EL (cell line): ENCODE results near the gene FBXW10B.
"Not testable (repeated sequence)": the region's sequence is repeated elsewhere in the genome, so short reads cannot be mapped to it uniquely, and the experiment has no call there.

Experiments used
- DNase-seq: peaks from one replicate; pipeline ENCODE4 v3.0.0-alpha.2; 2016

The FBXW10B gene

DNA sequence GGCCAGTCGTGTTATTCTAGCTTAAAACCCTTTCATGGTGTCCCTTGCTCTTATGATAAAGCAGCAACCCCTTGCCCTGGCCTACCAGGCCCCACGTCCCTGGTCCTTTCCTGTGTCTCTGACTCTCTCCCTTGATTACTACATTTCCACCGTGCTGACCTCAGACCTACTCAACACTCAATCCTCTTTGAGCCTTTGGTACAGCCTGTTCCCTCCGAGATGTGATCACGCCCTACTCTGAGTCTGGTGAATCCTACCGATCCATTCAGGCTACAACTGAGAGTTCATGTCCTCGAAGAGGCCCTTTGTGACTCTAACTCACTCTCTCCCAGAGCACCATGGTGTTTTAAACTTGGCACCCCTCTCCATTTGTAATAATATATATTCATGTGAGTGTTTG, 10.5 kb upstream of the FBXW10B start:
- not testable (repeated sequence) for DNase-seq

DNA sequence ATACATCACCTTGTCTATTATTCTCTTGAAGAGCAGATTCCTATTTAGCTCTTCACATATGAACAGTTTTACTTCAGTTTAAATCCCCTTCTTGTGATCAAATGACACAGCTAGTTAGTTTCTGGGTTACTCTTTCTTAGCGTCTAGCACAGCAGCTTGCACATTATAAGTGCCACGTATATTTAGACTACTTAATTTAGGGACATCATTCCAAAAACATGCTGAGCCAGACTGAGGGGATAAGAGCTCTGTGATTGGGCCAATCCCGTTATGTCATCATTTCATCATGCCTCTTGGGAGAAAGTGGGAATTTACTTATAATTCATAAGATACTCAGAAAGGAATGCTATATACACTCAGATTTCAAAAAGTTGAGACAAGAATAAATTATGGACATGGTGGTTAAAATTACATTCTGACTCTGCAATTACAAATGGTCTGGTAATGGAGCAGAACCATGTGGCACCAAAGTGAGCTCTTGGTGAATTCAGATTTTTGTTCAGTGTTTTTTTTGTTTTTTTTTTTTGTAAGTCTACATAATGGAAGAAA, 4.2 kb upstream of the FBXW10B start:
- DNase-seq: not testable (repeated sequence)

DNA sequence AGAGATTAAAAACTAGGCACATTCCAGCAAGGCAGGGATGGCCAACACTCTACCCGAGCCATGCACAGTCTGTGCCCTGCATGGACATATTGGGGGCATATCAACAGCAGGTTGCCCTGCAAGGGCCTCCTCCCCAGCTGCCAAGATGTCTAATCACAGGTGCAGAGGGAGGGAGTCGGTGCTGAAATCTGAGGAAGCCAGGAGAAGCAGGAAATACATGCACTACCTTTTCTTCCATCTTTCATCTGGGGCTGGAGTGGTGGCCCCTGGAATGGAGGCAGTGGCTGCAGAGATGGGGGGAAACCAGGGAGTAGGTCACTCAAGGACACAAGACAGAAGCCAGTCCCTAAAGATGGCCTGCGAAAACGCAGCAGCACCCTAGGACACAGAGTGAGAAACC, 3.8 kb upstream of the FBXW10B start:
- DNase-seq: not testable (repeated sequence)

DNA sequence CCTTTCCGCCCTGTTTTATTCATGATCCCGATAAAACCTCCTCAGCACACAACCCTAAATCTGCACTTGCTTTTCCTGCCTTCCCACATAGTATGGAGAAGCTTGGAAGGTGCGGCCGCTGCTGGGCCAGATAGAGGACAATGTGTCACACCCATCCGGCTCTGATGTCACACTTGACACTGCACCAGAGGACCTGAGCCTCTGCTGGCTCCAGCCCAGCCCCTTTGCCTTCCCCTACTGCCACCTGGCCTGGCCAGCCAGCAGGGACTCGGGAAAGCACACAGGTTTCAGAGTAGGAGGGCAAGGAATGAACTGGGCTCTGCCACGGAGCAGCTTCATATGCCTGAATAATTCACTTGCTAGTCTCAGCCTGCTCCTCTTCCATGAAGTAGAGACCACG, 2.6 kb upstream of the FBXW10B start:
- not testable (repeated sequence) for DNase-seq

DNA sequence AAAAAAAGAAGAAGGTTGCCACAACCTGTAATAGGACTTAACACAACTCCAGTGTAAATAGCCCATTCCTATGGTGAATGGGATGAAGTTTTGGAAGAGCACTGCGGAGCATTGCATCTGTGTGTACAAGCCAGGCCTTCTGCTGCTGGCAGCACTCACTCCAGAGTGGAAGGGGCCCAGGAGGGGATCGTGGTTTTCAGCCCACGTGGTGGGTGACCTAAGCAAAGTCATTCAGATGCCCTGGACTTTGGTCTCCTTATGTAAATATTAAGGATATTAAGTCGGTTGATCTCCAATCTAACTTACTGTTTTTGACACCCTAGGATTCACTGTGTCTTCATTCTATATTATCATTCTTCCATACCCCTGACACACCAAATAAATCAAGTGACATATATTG, 2.7 kb downstream of the FBXW10B start:
- not testable (repeated sequence) for DNase-seq

DNA sequence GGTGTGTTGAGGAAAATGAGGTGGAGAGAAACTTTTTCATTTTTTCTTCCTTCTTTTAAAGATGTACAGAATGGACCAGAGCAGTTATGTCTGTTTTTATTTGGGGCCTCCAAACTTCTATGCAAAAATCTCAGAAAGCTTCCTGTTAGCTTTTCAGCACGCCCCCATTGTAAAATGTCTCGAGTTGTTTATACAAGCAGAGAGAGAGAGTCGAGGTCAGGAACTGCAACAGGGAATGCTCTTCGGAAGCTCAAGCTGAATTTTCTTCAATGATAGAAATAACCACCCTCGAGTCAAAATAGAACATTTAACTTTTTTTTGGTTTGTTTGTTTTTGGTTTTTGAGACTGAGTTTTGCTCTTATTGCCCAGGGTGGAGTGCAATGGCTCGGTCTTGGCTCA, 3.7 kb downstream of the FBXW10B start:
- not testable (repeated sequence) for DNase-seq

DNA sequence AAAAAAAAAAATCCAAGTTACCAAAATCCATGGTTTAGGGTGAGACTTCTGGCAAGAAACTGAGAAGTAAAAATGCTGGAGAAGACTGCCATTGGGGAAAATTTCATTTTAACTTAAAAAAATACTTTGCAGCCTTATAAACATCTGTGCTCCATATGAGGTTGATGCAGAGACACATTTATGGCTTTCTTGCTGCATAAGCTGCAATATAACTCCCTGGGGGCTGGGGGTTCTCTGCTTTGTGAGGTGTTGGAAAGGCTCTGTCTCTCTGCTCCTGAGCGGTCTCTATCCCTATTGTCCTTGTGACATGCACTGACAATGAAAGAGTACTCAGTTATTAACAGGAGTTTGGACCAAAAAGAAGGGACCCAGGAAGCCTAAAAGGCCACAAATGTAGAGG, 6.4 kb downstream of the FBXW10B start:
- not testable (repeated sequence) for DNase-seq

DNA sequence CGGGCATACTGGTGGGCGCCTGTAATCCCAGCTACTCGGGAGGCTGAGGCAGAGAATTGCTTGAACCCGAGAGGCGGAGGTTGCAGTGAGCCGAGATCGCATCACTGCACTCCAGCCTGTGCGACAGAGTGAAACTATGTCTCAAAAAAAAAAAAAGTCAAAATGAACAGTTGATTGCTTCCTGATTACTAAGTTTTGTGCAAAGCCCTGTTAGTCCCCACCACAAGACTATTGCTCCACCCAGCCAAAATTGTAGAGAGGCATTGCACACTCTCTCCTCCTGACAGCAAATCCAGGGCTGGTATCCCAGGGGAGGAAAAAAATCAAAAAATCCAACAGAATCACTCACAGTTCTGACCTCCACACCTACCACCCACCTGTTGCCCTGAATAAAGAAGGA, 26.5 kb downstream of the FBXW10B start:
- DNase-seq: not testable (repeated sequence)

DNA sequence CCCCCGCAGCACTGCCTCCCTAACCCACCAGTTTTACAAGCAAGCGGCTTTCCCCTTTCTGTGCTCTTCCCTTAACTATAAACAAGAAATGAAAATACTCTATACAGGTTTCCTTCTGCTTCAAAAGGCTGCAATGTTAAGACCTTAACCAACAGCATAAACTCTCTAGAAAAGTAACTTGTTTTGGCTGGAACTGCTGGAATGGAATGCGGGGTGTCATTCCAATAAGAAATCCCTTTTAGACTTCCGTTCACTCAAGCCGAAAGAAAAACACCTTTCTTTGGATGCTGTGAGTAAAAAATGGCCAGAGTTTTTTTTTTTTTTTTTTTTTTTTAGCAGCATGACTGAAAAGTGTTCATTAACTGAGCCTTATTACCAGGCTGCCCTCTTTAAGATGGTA, 27.5 kb downstream of the FBXW10B start:
- DNase-seq: not testable (repeated sequence)

DNA sequence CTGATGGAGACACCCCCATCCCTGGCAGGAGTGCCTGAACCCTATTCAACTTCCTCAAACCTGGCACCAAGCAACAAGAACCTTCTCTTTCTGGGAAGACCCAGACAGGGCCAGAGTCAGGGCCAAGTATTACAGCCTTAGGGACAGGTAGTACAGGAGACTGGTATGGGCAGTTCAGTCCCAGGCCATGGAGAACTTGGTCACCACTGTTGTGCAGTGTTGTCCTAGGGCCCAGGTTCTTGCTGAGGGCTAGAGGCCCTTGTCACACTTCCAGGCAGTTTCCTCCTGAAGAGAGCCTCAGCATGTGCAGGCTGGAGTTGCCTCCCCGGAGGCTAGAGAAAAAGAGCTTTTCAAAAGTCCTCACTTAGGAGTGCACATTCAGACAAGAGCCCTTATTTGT, 28.7 kb downstream of the FBXW10B start:
- DNase-seq: not testable (repeated sequence)

DNA sequence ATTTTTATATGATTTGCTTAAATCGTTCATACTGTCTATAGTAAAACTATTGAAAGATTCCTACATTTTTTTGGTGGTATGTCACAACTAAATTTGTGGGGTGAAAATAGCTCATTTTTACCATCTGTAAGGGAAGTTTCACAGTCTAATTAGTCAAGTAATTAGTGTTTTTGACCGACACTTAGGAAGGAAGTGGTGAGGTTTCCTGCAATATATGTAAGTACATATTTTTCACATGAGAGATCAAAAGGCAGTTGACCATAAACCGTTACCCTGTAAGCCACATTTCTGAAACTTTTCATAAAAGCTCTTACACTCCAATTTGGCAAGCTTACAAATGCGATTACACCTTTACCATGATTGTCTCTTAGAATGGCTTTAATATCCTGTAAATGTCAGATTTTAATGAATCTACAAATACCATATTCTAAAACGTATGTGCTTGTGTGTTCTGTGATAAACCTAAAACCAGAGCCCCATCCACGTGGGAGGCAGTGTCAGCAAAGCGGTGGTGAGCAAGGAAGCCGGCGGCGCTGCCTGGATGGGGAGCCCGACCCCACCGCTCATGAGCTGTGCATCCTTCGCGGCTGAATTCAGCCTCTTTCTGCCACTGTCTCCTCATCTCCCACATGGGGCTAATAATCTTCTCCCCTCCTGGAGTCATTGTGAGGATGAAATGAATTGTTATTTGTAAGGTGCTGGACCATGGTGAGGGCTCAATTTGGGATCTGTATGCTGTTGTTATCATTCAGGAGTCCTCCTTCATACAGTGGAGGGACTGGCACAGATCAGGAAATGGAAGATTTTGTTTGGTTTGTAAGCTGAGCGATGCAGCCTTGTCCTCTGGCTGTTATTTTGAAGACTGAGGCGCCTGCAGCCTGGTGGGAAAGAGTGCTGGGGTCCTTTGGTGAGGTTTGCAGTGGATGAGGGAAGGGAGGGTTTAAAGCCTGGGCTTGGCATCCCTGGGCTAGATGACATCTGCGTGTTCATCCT, 29.7 kb downstream of the FBXW10B start:
- DNase-seq: not testable (repeated sequence)

DNA sequence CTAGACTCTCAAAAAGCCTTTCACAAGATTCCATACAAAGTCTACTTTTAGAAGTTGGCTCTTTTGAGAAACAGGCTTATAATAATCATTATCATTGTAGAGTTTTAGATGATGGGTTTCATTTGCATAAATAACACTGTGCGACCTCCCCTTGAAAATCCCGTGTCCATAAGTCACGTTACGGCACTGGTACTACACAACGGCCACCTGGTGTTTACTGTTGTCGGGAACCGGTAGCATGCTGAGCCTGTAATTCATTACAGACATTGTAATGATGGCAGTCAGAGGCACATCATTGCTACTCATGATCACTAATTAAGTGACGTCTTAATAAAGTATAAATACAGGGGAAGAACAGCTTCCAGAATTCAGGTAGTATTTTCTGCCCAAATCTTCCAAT, 31.5 kb downstream of the FBXW10B start:
- not testable (repeated sequence) for DNase-seq

DNA sequence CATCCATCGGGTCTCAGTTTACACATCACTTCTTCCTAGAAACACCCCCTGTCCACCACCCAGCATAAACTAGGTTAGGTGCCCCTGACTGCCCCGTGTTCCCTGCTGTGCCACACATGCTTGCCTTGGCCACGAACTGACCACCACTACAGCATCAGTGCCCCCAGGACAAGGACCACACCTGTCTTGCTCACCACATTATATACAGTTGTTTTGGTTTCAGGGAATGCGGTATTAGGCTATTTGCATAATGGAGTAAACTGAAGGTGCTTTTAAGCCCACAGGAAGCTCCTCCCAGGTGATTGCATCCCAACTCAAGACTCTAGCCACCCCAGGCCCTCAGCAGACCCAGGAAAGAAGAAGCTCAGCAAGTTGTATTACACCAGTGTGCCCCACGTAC, 36.2 kb downstream of the FBXW10B start:
- not testable (repeated sequence) for DNase-seq

DNA sequence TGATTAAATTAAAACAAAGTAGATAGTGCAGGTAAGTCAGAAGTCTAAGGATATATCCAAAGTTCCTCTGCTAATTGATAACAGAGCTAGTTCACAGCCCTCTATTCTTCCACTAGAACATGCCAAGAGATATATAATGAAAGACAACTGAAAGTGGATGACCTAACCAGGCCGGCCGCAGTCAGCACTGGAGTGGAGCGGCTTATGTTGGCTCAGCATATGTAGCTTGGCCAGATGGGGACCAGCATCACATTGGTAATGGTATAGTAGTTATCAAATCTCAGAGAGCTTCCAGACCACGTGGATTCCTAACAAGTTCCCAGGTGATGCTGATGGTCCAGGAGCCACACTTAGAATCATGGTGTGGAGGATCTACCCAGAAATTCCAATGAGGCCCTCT, 38.0 kb downstream of the FBXW10B start:
- not testable (repeated sequence) for DNase-seq

DNA sequence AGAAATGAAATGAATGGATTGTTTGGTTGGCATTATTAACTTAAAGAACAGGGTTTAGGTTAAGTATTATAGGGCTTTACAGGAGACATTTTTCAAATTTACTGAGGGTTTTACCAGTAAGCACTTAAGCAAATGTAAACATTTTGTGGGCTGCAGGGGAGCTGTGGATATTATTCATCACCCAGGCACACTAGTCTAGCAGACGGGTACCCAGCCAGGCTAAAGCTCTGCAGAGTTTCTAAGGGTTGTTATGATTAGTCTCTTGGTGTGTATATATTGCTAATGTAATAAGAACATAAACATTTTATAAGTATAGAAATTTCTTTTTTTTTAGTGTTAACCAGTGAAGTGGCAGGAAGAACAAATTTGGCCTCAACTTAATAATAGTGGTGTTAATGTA, 42.7 kb downstream of the FBXW10B start:
- DNase-seq: not testable (repeated sequence)

DNA sequence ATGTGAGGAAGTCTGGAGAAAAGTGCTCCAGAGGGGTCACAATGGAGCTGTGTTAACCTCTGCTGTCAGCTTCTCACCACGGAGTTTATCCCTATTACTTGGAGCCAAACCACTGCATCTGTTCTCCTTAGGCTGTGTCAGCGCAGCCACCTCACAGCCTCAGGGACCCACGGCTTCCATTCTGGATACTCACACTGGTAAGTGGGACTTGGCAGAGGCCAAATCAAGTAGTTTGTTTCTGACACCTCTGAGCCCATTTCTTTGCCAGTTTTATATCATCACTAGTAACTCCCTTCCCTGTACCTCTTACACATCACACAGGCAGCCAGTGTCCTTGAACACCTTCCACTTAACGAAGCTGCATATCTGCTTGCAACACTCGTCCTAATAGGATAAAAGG, 44.8 kb downstream of the FBXW10B start:
- not testable (repeated sequence) for DNase-seq

DNA sequence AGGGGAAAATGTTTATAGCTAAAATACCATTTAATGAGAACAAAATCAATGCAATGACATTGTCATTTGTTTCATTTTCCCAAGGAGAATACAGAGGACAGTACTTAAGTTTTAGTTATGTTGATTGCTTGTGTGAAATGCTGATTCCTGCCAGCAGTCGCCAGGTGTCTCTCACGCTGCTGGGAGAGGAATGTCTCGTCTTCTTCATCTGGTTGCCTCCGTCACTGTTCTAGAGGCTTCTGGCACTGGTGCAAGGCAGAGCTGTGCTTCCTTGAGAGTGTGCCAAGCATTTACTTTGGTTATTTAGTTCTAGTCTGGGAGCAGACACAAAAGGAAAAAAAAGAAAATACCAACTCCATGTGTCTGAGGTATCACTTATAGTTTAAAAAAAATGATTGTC, 45.6 kb downstream of the FBXW10B start:
- DNase-seq: not testable (repeated sequence)
